Measurements from ENCODE around the gene STK25.

Gene STK25

DNA sequence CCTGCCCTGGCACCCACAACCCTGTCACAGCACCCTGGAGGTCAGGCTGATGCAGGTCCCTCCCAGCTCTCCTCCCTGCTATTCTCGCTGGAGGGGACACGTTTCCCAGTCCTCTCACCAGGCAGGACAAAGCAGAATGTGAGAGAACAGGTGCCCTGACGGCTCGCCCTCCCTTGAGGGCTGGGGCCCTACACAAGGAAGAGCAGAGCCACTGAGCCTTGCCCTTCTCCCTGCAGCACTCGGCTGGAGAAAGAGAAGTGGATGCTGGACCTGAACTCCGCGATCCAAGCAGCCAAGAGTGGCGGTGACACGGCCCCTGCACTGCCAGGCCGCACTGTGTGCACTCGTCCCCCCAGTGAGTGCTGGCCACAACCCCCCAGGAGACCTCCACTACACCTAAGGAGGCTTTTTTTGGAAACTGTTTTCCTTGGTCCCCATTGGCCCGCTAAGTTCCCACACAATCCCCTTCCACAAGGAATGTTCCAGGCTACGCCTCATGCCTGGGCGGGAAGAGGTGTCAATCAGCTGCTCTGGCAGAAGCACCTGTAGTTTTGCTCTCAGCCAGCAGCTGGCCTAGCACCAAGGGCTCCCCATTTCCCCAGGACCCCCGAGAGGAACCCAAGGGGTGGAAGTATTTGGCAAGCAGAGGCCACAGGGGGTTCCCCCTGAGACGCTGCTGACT is 17.4 kb downstream of the STK25 start:
- TF ChIP-seq, protein P1, sequence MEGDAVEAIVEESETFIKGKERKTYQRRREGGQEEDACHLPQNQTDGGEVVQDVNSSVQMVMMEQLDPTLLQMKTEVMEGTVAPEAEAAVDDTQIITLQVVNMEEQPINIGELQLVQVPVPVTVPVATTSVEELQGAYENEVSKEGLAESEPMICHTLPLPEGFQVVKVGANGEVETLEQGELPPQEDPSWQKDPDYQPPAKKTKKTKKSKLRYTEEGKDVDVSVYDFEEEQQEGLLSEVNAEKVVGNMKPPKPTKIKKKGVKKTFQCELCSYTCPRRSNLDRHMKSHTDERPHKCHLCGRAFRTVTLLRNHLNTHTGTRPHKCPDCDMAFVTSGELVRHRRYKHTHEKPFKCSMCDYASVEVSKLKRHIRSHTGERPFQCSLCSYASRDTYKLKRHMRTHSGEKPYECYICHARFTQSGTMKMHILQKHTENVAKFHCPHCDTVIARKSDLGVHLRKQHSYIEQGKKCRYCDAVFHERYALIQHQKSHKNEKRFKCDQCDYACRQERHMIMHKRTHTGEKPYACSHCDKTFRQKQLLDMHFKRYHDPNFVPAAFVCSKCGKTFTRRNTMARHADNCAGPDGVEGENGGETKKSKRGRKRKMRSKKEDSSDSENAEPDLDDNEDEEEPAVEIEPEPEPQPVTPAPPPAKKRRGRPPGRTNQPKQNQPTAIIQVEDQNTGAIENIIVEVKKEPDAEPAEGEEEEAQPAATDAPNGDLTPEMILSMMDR (IDR thresholded peaks at IDR 0.05; ENCODE audit: low read depth, low read length, missing control alignments): no peak
- peaks cover 21% of the 10 kb centered on the region for H3K36me3 ChIP-seq (replicated peaks)
- H3K27ac ChIP-seq: no peak overlapping the region
- DNase-seq: no peak
- in situ Hi-C loops (cut with HindIII; ENCODE audit: low pct_ligation_motif_present, low sequenced_read_pairs): no loop called here
- H3K27me3 ChIP-seq (replicated peaks): no peaks in the 10 kb centered on the region
- H3K4me3 ChIP-seq (ENCODE audit: low read depth, low read length): no peak overlapping the region

GRCh38 chr2:241489733-241490680 is 18.4 kb downstream of the STK25 start:
- TF ChIP-seq, protein P1 (IDR thresholded peaks at IDR 0.05; ENCODE audit: low read depth, low read length, missing control alignments): no peak

GRCh38 chr2:241489088-241489487 is 19.3 kb downstream of the STK25 start:
- H3K27ac ChIP-seq: no peak overlapping the region
- no peak for DNase-seq
- TF ChIP-seq, protein P1 (IDR thresholded peaks at IDR 0.05; ENCODE audit: low read depth, low read length, missing control alignments): no peak
- in situ Hi-C loops (cut with HindIII; ENCODE audit: low pct_ligation_motif_present, low sequenced_read_pairs): no loop called here
- no peaks in the 10 kb centered on the region for H3K27me3 ChIP-seq (replicated peaks)
- H3K36me3 ChIP-seq (replicated peaks): peaks cover 6% of the 10 kb centered on the region
- no peak overlapping the region for H3K4me3 ChIP-seq (ENCODE audit: low read depth, low read length)

More at GRCh38 chr2:241489733-241490680, 18.4 kb downstream of the STK25 start:
- Histone ChIP-seq H3K27ac (no peak overlapping the region), H3K27me3 (replicated peaks) (no peaks in the 10 kb centered on the region), H3K4me3 (ENCODE audit: low read depth, low read length) (no peak overlapping the region), H3K36me3 (replicated peaks) (peaks cover 12% of the 10 kb centered on the region)
- in situ Hi-C loops (cut with HindIII; ENCODE audit: low pct_ligation_motif_present, low sequenced_read_pairs): no loop called here
- no peak for DNase-seq

GRCh38 chr2:241485172-241485911 is 23.0 kb downstream of the STK25 start:
- H3K27ac ChIP-seq: no peak overlapping the region
- H3K4me3 ChIP-seq (ENCODE audit: low read depth, low read length): no peak overlapping the region
- TF ChIP-seq, protein P1 (IDR thresholded peaks at IDR 0.05; ENCODE audit: low read depth, low read length, missing control alignments): no peak
- no peak for DNase-seq
- peaks cover 2% of the 10 kb centered on the region for H3K36me3 ChIP-seq (replicated peaks)
- in situ Hi-C loops (cut with HindIII; ENCODE audit: low pct_ligation_motif_present, low sequenced_read_pairs): no loop called here
- H3K27me3 ChIP-seq (replicated peaks): no peaks in the 10 kb centered on the region

DNA sequence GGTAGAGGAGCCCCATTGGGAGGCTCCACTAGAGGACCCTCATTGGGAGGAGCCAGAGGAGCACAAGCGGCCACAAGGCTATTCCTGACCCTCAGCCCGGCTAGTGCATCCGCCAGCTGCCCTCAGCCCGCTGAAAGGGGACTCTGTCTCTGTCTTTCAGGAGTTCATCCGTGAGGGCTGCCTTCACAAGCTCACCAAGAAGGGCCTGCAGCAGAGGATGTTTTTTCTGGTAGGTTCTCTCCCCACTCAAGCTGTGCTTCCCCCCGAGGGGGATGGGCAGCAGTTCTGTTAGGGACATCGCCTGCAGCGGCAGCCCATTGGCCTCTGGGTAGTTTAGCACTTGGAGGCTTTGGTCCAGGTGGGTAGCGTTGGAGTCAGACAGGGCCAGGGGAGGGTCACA is 25.1 kb downstream of the STK25 start:
- H3K27me3 ChIP-seq (replicated peaks): no peaks in the 10 kb centered on the region
- no peak overlapping the region for H3K27ac ChIP-seq
- in situ Hi-C loops (cut with HindIII; ENCODE audit: low pct_ligation_motif_present, low sequenced_read_pairs): no loop called here
- TF ChIP-seq, protein P1 (IDR thresholded peaks at IDR 0.05; ENCODE audit: low read depth, low read length, missing control alignments): no peak
- H3K4me3 ChIP-seq (ENCODE audit: low read depth, low read length): no peak overlapping the region
- no peak for DNase-seq
- H3K36me3 ChIP-seq (replicated peaks): peaks cover 2% of the 10 kb centered on the region

Data from brain microvascular endothelial cell (primary cell).